ENCODE data around the gene SPAG5.

SPAG5 gene

DNA sequence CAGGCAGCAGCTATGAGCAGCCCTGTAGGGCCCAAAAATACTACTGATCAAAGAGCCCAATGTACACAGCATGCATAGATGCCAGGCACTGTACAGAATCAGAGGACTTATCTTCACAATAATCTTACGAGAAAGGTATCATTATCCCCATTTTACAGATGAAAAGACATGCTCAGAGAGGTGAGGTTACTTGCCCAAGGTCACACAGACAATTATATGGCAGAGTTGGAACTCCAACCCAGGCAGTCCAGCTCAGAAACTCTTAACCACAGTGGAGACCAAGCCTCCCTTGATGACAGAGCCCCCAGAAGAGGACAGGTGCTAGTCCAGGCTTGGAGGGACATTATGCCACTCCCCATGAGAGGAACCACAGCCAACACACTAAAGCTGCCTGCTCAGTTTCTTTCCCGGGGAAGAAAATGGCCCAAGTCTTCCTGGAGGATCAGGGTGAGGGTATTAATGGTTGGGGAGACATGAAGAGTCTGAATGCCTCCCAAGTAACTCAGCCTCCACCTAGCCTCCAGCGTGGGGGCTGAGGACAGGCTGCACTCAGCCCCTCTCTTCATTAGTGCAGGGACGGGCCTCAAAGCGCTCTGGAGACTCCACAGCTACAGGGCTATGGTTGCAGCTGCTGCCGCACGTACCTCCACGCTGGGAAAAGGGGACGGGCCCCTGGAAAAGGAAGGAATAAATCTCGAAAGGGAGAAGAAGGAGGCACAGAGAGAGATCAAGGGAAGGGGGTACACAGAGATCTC lies 47.2 kb downstream of the SPAG5 start:
- Histone ChIP-seq H3K36me3 (ENCODE audit: control insufficient read depth, insufficient read depth, low read length) (peaks cover 46% of the 10 kb centered on the region), H3K4me1 (ENCODE audit: control insufficient read depth, insufficient read depth, low read length, poor library complexity, severe bottlenecking) (peaks cover 8% of the 10 kb centered on the region), H3K9me3 (ENCODE audit: control insufficient read depth, low read length) (no peaks in the 10 kb centered on the region), H3K4me3 (ENCODE audit: extremely low read depth, insufficient read depth, low read length, poor library complexity, severe bottlenecking) (peak overlapping the region; percentile 90), H3K27ac (ENCODE audit: low read depth, low read length, severe bottlenecking) (peak overlapping the region; percentile 10)
- WGBS, 2 experiments (ENCODE audit: insufficient coverage in 2 of 2), result 21 to 30% methylated on average over 2 to 4 of the region's 10 CpGs

DNA sequence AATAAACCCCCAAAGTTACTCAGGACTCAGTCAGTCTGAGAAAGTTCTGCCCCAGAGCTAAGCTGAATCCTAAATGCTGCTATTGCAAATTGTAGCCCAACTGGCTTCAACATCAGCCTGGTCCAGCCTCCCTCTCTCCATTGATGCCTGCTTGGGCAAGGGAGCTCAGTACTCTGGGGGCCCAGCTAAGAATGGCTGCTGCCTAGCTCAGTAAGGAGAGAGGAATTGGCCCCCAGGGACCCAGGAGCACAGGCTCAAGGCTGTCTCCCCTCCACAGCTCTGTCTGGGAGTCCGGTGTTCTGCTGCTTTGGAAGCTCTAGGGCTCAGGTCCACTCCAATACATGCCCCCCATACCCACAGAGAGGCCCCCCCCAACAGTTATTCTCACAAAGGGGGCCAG lies 48.0 kb downstream of the SPAG5 start:
- Histone ChIP-seq H3K4me1 (ENCODE audit: control insufficient read depth, insufficient read depth, low read length, poor library complexity, severe bottlenecking) (peaks cover 8% of the 10 kb centered on the region), H3K27ac (ENCODE audit: low read depth, low read length, severe bottlenecking) (no peak overlapping the region), H3K36me3 (ENCODE audit: control insufficient read depth, insufficient read depth, low read length) (peaks cover 46% of the 10 kb centered on the region), H3K9me3 (ENCODE audit: control insufficient read depth, low read length) (no peaks in the 10 kb centered on the region), H3K4me3 (ENCODE audit: extremely low read depth, insufficient read depth, low read length, poor library complexity, severe bottlenecking) (no peak overlapping the region)
- WGBS, 2 experiments (ENCODE audit: insufficient coverage in 2 of 2), result 100% methylated on average over 1 of the region's 1 CpG; no CpG with 5 or more reads in 1 of the 2 experiments

DNA sequence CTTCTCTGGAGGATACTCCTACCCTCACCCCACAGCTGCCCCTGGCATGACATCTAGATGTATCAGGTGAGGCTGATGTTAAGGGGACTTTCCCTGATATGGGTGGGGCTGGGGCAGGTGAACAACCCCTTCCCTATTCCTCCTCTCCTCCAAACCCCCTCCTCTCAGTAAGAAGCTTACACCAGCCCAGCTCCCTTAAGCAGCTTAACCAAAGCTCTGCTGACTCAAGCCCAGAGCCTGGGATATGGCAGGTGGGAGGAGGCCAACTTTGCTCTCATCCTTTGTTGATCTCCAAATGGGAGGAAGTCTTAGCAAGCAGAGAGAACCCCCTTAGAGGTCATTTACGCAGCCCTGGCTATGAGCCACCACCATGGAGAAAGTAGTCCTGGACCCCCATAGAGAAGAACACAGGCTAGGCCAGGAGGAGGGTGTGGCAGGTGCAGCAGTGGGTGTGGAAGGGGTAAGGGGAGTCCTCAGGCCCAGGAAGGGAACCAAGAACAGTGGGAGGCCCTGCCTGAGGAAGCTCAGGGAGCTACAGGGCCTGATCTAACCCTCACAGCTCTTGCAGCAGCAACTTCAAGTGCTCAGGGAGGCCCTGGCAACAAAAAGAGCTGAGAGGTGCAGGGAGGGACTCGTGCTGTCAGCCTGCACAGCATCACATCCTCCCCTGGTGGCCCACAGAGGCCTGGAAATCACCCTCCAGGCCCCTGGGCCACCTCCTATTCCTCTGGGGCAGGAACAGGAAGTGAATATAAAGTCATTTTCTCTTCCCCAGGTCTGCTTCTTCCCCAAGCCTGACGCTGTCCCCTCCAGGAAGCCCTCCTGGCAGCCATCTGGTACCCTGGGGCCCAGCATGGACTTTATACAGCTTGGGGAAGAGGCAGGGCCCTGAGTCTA lies 49.3 kb downstream of the SPAG5 start:
- H3K27ac ChIP-seq (ENCODE audit: low read depth, low read length, severe bottlenecking), result no peak overlapping the region
- no peak overlapping the region for H3K4me3 ChIP-seq (ENCODE audit: extremely low read depth, insufficient read depth, low read length, poor library complexity, severe bottlenecking)
- peaks cover 8% of the 10 kb centered on the region for H3K4me1 ChIP-seq (ENCODE audit: control insufficient read depth, insufficient read depth, low read length, poor library complexity, severe bottlenecking)
- no peaks in the 10 kb centered on the region for H3K9me3 ChIP-seq (ENCODE audit: control insufficient read depth, low read length)
- 100% methylated on average over 1 of the region's 3 CpGs; no CpG with 5 or more reads in 1 of the 2 experiments for WGBS, 2 experiments (ENCODE audit: insufficient coverage in 2 of 2)
- H3K36me3 ChIP-seq (ENCODE audit: control insufficient read depth, insufficient read depth, low read length), result peaks cover 33% of the 10 kb centered on the region

DNA sequence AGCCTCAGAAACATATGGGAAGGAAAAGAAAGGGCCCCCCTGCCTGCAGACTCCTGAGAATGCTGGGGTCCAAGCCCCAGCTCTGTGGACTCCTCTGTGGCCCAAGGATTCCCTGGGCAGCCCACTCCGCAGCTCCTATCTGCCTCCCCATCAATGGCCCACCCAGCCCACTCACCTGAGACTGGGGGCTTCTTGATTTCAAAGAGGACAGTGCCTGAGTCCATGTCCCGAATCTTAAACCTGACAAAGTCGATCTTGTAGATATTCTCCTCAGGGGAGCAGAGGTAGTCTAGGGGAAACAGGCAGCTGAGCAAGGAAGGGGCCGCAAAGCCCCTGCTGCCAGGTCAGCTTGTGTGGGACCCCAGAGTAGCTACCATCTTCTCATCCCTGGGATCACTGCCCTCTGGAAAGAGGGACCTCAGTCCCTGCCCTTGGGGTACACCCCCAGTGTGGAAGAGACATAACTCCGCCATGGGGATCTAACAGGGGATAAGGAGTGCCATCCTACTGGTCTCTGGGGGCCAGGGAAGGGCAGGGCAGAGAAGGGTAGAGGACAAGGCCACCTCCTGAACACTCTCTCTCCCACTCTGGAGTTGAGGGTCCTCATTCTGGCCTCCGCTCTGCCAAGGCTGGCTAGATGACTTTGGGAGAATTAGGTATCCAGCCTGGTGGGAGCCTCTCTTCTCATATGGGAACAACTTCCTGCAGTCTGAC lies 50.3 kb downstream of the SPAG5 start:
- 82% methylated on average over 5 of the region's 6 CpGs for WGBS, 2 experiments (ENCODE audit: insufficient coverage in 2 of 2)
- peaks cover 24% of the 10 kb centered on the region for H3K36me3 ChIP-seq (ENCODE audit: control insufficient read depth, insufficient read depth, low read length)

DNA sequence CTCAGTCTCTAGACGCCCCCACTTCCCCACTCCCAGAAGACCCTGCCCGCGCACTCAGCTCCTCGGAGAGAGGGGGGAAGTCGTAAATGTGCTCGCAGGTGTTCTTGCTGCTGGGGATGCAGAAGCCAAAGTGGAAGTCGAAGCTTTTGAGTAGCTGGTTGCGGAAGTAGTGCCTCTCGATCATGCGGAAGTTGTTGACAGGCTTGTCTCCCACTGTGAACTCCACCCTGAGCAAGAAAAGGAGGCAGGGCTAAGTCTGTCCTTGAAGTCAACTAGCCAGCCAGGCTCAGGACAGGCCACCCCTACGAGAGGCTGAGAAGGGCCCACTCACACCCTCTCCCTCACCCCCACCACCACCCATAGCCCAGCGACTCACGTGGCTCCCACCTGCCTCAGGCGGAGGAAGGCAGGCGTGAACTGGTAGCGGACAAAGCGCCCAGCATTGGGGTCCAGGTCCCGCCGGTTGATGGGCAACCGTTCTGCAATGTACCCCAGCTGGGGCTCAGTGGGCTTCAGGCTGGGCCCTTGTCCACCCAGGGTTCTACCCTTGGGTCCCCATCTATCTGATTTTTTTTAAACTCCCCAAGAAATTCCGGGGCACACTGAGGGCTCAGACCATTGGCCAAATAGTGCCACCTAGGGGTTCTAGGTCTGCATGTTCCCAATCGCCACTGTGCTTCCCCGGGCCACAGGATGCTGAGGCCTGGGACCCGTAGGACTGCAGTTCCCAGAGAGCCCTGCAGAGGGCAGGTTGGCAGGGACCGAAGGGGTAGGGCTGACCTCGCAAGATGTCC lies 51.0 kb downstream of the SPAG5 start:
- WGBS, 2 experiments (ENCODE audit: insufficient coverage in 2 of 2), result 69 to 73% methylated on average over 16 to 24 of the region's 26 CpGs
- Histone ChIP-seq H3K4me3 (ENCODE audit: extremely low read depth, insufficient read depth, low read length, poor library complexity, severe bottlenecking) (no peak overlapping the region), H3K4me1 (ENCODE audit: control insufficient read depth, insufficient read depth, low read length, poor library complexity, severe bottlenecking) (peaks cover 8% of the 10 kb centered on the region), H3K36me3 (ENCODE audit: control insufficient read depth, insufficient read depth, low read length) (peaks cover 18% of the 10 kb centered on the region), H3K27ac (ENCODE audit: low read depth, low read length, severe bottlenecking) (no peak overlapping the region), H3K9me3 (ENCODE audit: control insufficient read depth, low read length) (no peaks in the 10 kb centered on the region)

More for the DNA sequence above, 50.3 kb downstream of the SPAG5 start:
- Histone ChIP-seq H3K27ac (ENCODE audit: low read depth, low read length, severe bottlenecking) (no peak overlapping the region), H3K9me3 (ENCODE audit: control insufficient read depth, low read length) (no peaks in the 10 kb centered on the region), H3K4me1 (ENCODE audit: control insufficient read depth, insufficient read depth, low read length, poor library complexity, severe bottlenecking) (peaks cover 8% of the 10 kb centered on the region), H3K4me3 (ENCODE audit: extremely low read depth, insufficient read depth, low read length, poor library complexity, severe bottlenecking) (no peak overlapping the region)

DNA sequence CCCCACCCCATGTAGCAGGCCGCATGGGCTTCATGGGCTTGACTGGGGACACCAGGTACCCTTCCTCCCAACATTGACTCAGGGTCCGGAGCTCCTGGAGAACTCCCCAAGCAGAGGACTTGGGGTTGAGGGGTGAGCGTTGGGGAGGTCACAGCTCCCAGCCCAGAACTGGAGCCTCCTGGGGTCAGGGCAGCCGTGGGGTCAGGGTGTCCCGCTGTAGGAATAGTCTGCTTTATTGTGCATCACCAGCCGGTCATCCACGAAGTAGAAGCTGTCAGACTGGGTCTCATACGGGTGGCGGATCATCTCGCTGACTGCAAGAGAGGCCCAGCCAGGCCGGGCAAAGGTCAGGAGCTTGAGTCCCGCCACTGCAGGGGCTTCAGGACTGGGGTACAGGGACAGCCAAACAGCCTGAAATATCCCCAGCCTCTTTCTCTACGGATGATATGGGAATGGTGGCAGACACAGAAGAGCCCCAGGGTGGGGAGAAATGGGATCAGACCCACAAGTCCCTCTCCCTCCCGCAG lies 51.7 kb downstream of the SPAG5 start:
- Histone ChIP-seq H3K36me3 (ENCODE audit: control insufficient read depth, insufficient read depth, low read length) (peaks cover 18% of the 10 kb centered on the region), H3K4me1 (ENCODE audit: control insufficient read depth, insufficient read depth, low read length, poor library complexity, severe bottlenecking) (peaks cover 8% of the 10 kb centered on the region), H3K9me3 (ENCODE audit: control insufficient read depth, low read length) (no peaks in the 10 kb centered on the region), H3K27ac (ENCODE audit: low read depth, low read length, severe bottlenecking) (no peak overlapping the region), H3K4me3 (ENCODE audit: extremely low read depth, insufficient read depth, low read length, poor library complexity, severe bottlenecking) (no peak overlapping the region)
- 98% methylated on average over 9 to 13 of the region's 14 CpGs for WGBS, 2 experiments (ENCODE audit: insufficient coverage in 2 of 2)

DNA sequence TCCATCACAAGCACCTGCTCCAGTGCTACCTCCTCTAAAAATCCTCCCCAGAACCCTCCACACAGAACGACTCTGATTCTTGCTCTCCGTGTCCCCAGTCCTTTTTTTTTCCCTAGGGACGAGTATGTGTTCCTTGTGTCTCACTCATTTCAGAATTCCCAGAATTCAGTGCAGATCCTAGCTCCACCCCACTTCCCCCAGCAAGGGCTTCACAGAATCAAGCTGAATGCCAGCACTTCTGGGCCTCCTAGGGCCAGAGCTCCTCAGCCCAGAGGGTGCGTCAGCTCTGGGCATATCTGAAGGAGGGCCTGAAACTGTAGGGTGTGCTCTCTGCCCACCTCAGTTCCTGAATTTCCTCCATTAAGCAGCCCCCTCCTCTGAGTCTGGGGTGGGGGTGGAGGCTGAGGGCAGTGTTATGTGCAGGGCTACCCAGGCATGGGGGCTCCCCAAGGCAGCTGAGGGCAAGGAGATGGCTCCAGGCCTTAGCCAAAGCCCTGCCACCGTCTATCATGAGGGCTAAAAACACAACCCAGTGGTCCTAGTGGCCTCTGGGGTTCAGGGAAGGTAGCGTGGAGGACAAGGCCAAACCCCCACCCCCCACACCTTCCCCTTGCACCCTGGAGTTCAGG lies 52.9 kb downstream of the SPAG5 start:
- no peak overlapping the region for H3K4me3 ChIP-seq (ENCODE audit: extremely low read depth, insufficient read depth, low read length, poor library complexity, severe bottlenecking)
- no peak overlapping the region for H3K27ac ChIP-seq (ENCODE audit: low read depth, low read length, severe bottlenecking)
- WGBS, 2 experiments (ENCODE audit: insufficient coverage in 2 of 2), result 86 to 87% methylated on average over 6 of the region's 6 CpGs
- H3K36me3 ChIP-seq (ENCODE audit: control insufficient read depth, insufficient read depth, low read length), result peaks cover 18% of the 10 kb centered on the region
- H3K4me1 ChIP-seq (ENCODE audit: control insufficient read depth, insufficient read depth, low read length, poor library complexity, severe bottlenecking), result peaks cover under 1% of the 10 kb centered on the region
- no peaks in the 10 kb centered on the region for H3K9me3 ChIP-seq (ENCODE audit: control insufficient read depth, low read length)

DNA sequence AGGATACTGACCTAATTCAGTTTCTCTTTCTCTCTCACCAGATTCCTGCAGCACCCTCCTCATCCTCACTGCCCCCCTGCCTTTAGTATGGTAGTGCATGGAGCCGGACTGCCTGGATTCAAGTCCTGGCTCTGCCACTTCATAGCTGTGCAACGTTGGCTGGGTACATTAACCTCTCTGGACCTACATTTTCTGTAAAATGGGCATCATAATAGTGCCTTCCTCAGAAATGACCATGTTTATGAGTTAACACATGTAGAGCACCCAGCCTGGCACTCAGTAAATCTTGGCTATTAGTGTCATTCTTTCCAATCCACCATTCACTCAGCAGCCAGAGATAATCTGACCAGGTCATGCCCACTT lies 53.7 kb downstream of the SPAG5 start:
- 78 to 90% methylated on average over 2 of the region's 2 CpGs for WGBS, 2 experiments (ENCODE audit: insufficient coverage in 2 of 2)
- Histone ChIP-seq H3K9me3 (ENCODE audit: control insufficient read depth, low read length) (no peaks in the 10 kb centered on the region), H3K27ac (ENCODE audit: low read depth, low read length, severe bottlenecking) (no peak overlapping the region), H3K4me1 (ENCODE audit: control insufficient read depth, insufficient read depth, low read length, poor library complexity, severe bottlenecking) (no peaks in the 10 kb centered on the region), H3K36me3 (ENCODE audit: control insufficient read depth, insufficient read depth, low read length) (peaks cover 18% of the 10 kb centered on the region), H3K4me3 (ENCODE audit: extremely low read depth, insufficient read depth, low read length, poor library complexity, severe bottlenecking) (no peak overlapping the region)

DNA sequence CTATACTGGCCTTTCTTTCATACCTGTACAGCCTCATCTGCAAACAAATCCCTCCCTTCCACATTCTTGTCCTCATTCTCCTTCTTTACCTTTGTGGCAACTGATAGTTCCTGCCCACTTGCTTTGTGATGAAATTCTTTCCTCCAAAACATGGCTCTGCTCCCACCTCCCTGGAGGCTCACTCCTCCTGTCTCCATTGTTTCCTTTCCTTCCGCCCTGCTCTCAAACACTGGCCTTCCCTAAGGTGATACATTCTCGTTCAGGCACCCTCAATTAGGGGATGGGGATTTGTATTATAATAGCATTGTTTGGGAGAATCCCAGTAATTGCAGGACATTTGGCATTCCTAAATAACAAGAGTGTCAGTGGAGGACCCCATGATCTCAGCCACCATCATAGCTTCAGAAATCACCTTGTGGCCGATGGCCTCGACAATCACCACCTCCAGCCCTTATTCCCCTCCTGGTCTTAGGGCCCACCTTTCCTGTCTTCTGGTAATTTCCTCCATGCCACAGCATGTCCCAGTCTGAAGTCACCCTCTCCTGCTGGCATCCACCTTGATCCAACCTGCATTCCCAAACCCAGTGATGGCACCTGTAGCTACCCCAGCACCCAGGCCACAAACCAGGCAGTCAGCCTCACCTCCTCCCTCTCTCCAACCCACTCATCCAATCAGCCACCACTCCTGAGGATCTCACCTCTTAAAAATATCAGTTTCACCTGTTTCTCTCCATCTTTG lies 54.3 kb downstream of the SPAG5 start:
- 86 to 94% methylated on average over 2 of the region's 4 CpGs for WGBS, 2 experiments (ENCODE audit: insufficient coverage in 2 of 2)
- Histone ChIP-seq H3K9me3 (ENCODE audit: control insufficient read depth, low read length) (no peaks in the 10 kb centered on the region), H3K4me1 (ENCODE audit: control insufficient read depth, insufficient read depth, low read length, poor library complexity, severe bottlenecking) (no peaks in the 10 kb centered on the region), H3K27ac (ENCODE audit: low read depth, low read length, severe bottlenecking) (no peak overlapping the region), H3K36me3 (ENCODE audit: control insufficient read depth, insufficient read depth, low read length) (peaks cover 18% of the 10 kb centered on the region), H3K4me3 (ENCODE audit: extremely low read depth, insufficient read depth, low read length, poor library complexity, severe bottlenecking) (no peak overlapping the region)

Data from mesodermal cell (in vitro differentiated cells).